H7 (cell line): ENCODE data around the gene MDM4. TPM values are rescaled to one million over a fixed set of nuclear protein-coding genes. Genes with fewer than 3 reads are reported as not detected.
"Not testable (repeated sequence)": the region's sequence is repeated elsewhere in the genome, so short reads cannot be mapped to it uniquely, and the experiment has no call there.

ENCODE experiments used
- DNase-seq: peaks from one replicate; pipeline ENCODE4 v3.0.0; 2012
- H3K27me3 ChIP-seq: 2 replicates; pipeline ENCODE4 v1.6.0; 2011; ENCODE audit warnings: mild to moderate bottlenecking, low read length; ENCODE audit not compliant: control insufficient read depth, insufficient read depth
- H3K36me3 ChIP-seq: replicated peaks from 2 replicates; pipeline ENCODE4 v1.5.1; 2011; ENCODE audit warnings: low read length; ENCODE audit not compliant: control insufficient read depth, insufficient read depth
- H3K4me3 ChIP-seq: 2 replicates; pipeline ENCODE4 v1.5.1; 2011; ENCODE audit warnings: low read depth, mild to moderate bottlenecking, control low read depth, low read length, moderate library complexity; ENCODE audit not compliant: insufficient read depth
- total RNA-seq: library from RNA; depleted of rRNA; stranded (reverse); fragments of >200 nt; shearing (Covaris generic); gene quantifications from 2 replicates; pipeline ENCODE4 v1.2.3, GENCODE V29; 2014

The MDM4 gene
- total RNA-seq, 1 experiment from 2014 or later = 15.9 TPM

DNA sequence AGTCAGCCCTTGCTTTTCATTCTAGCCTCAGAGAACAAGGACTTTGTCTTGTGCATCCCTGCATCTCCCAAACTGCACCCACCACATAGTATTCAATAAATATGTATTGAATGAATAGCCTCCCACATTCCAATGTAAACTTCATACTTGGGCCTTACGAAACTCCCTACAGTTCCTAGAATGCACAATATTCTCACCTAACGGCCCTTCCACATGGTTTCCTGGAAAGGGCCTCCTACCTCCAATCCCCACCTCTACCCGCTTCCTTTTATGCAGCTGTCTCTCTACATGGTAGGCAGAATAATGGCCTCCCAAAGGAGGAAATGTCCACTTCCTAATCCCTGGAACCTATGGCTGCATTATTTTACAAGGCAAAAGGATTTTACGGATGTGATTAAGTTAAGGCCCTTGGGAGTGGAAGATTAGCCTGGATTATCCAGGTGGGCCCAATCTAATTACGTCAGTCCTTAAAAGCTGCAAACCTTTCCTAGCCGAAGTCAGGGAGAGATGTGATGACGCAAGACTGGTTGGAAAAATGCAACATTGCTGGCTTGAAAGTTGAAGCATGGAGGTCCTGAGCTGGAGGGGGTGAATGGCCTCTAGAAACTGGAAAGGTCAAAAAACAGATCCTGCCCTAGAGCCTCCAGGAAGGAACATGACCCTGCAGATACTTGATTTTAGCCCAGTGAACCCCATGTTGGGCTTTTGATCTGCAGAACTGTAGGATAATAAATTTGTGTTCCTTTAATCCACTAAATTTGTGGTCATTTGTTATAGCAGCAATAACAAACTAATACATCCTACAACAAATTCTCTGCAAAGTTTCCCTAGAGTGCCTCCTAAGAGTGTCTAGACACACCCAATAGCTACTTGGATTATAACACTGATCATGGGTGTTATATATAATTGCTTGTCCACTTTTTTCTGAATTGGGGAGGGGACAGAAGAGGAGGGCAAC, 16.4 kb upstream of the MDM4 start:
- Histone ChIP-seq H3K27me3 (no peaks in the 10 kb centered on the region; the same call in 1 of the 2 replicates), H3K36me3 (no peaks in the 10 kb centered on the region), H3K4me3 (no peak overlapping the region)
- no peak for DNase-seq

DNA sequence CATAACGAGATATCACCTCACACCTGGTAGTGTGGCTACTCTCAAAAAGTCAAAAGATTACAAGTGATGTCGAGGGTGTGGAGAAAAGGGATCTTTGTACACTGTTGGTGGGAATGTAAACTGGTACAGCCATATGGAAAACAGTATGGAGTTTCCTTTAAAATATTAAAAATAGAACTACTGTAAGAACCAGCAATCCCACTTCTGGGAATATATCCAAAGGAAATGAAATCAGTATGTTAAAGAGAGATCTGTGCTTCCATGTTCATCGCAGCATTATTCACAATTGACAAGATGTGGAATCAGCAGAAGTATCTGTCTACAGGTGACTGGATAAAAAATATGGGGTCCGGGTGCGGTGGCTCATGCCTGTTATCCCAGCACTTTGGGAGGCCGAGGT, 14.0 kb upstream of the MDM4 start:
- Histone ChIP-seq H3K27me3 (no peaks in the 10 kb centered on the region; the same call in 1 of the 2 replicates), H3K36me3 (no peaks in the 10 kb centered on the region), H3K4me3 (no peak overlapping the region)
- DNase-seq = no peak

DNA sequence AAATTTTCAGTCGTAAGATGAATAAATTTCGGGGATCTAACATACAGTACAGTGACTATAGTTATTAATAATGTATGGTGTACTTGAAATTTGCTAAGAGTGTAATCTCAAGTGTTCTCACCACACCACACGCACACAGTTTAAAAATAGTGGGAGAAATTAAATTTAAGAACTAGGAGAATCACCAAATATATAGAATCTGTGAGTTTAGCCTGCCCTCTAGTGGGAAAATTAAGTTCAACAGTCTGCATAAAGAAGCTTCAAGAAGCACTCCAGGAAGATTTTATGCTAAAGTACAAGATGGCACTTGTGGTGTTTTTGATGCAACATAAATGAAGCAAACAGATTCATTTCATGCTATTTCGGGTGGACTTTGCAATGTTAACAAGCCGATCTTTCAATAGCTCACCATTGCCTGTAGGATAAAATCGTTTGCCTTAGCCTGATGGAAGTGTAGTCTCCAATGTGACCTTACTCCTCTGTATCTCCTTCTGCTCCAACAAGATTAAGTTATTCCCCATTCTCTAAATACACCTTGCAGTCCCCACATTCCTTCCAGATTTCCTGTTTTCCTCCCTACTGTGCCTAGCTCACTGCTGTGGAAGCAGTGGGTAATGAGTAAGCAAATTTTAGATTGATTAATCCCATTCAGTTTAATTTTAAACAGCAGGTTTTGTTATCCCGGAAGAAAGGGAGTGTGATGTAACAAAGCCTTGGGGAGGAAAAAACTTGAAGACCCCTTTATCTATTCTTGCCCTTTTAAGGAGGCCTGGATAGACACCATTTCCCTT, 12.9 kb upstream of the MDM4 start:
- no peak for DNase-seq
- Histone ChIP-seq H3K27me3 (no peaks in the 10 kb centered on the region), H3K4me3 (no peak overlapping the region), H3K36me3 (no peaks in the 10 kb centered on the region)

- Histone ChIP-seq H3K27me3 (no peaks in the 10 kb centered on the region), H3K4me3 (no peak overlapping the region), H3K36me3 (no peaks in the 10 kb centered on the region)
- DNase-seq = no peak
Observed at GRCh38 chr1:204503913-204504519, 12.2 kb upstream of the MDM4 start.

DNA sequence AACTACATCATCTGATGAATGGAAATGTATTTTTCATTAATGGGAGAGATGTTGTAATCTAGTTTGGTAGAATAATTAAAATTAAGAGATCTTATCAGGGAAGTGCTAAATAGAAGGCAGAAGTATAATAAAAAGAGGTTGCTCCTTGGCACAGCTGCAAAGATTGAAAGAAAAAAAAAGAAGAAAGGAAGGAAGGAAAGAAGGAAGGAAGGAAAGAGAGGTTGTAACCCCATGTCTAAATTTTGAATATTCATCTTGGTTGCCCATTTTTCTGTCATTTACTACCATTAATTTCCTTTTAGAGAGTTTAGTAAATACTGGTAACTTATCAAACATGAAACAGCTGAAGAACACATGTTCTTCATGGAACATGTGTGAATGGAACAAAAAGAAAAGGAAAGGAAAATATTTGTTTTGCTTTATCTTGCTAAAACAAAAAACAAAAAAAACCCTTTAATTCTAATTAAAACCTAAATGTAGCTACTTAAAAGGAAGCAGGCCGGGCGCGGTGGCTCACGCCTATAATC, 10.5 kb upstream of the MDM4 start:
- Histone ChIP-seq H3K27me3 (no peaks in the 10 kb centered on the region), H3K4me3 (peak overlapping the region; percentile 63), H3K36me3 (no peaks in the 10 kb centered on the region)
- no peak for DNase-seq

- H3K4me3 ChIP-seq = peak overlapping the region; percentile 63
- peak; percentile 27 for DNase-seq
- no peaks in the 10 kb centered on the region for H3K27me3 ChIP-seq
- no peaks in the 10 kb centered on the region for H3K36me3 ChIP-seq
Observed at GRCh38 chr1:204506201-204506968, 9.8 kb upstream of the MDM4 start.

DNA sequence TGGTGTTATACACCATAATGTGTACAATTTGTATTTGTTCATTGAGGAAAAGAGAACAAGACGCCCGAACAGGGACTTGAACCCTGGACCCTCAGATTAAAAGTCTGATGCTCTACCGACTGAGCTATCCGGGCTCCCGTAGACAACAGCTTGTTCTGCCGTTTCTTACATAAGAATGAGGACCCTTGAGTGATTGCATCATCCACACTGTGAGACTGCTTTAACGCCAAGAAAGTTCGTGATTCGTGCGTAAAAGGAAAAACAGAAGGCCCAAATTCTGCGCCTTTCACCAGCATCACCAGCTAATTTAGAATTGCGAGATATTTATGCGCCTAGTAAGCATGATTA, 9.3 kb upstream of the MDM4 start:
- H3K27me3 ChIP-seq = no peaks in the 10 kb centered on the region
- no peaks in the 10 kb centered on the region for H3K36me3 ChIP-seq
- peak; percentile 33 for DNase-seq
- peak overlapping the region; percentile 63 for H3K4me3 ChIP-seq

- peak overlapping the region; percentile 63 for H3K4me3 ChIP-seq
- no peaks in the 10 kb centered on the region for H3K27me3 ChIP-seq
- H3K36me3 ChIP-seq = no peaks in the 10 kb centered on the region
- DNase-seq = peak; percentile 58
Observed at GRCh38 chr1:204507317-204508105, 8.7 kb upstream of the MDM4 start.

DNA sequence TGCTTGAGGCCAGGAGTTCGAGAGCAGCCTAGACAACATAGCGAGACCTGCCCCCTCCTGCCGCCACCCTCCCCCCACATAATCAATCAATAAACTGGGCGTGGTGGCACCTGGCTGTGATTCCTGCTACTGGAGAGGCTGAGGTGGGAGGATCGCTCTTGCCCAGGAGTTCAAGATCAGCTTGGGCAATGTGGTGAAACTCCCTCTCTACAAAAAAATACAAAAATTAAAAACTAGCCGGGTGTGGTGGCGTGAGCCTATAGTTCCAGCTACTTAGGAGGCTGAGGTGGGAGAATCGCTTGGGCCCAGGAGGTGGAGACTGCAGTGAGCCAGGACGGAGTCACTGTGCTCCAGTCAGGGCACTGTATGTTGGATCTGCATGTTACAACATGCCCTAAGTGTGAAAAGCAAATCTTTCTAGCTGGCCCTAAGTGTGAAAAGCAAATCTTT, 7.0 kb upstream of the MDM4 start:
- Histone ChIP-seq H3K4me3 (no peak overlapping the region), H3K36me3 (no peaks in the 10 kb centered on the region), H3K27me3 (no peaks in the 10 kb centered on the region)
- DNase-seq = no peak

DNA sequence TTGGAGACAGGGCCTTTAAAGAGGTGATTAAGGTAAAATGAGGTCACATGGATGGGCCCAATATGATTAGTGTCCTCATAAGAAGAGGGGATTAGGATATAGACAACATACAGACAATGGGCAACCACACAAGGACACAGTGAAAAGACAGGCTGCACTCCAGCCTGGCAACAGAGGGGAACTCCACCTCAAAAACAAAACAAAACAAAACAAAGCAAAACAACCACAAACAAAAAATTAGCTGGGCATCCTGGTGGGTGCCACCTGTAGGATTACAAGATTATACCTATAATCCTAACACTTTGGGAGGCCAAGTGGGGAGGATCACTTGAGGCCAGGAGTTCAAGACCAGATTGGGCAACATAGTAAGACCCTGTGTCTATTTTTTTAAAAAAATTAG, 4.8 kb upstream of the MDM4 start:
- Histone ChIP-seq H3K36me3 (no peaks in the 10 kb centered on the region), H3K27me3 (no peaks in the 10 kb centered on the region), H3K4me3 (no peak overlapping the region)
- DNase-seq = no peak

DNA sequence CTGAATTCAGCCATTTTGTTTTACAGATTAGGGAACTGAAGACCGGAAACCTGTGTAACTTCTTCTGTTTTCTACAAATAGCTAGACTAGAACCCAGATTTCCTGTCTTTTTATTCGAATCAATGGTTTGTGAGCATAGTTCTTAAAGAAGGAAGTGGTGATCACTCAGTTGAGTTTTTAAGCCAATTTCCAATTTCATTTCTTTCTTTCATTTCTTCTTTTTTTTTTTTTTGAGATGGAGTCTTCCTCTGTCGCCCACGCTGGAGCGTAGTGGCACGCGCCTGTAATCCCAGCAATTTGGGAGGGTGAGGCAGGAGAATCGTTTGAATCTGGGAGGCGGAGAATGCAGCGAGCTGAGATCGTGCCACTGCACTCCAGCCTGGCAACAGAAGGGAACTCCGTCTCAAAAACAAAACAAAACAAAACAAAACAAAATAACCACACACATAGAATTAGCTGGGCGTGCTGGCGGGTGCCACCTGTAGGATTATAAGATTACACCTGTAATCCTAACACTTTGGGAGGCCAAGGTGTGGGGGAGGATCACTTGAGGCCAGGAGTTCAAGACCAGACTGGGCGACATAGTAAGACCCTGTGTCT, 3.0 kb upstream of the MDM4 start:
- peaks cover 3% of the 10 kb centered on the region; the same call in 1 of the 2 replicates for H3K36me3 ChIP-seq
- no peaks in the 10 kb centered on the region for H3K27me3 ChIP-seq
- no peak overlapping the region for H3K4me3 ChIP-seq
- DNase-seq = no peak

DNA sequence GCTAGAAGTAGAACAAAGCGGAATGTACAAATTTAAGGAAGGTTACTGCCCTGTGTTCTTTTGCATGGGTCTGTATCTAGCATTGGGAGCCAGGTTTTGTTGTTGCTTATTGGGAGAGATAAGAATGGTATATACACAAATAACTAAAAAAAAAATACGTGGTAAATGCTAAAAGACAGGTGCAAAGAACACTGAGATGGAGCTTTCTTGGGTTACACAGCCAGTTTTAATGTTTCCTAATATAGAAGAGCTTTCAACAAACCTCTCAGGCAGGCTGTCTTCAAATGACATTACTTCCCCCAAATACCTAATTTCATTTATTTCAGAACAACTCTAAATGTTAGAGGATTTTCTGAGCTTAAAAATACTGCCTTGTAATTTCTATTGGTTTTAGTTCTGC, 1.4 kb upstream of the MDM4 start:
- Histone ChIP-seq H3K27me3 (no peaks in the 10 kb centered on the region), H3K4me3 (no peak overlapping the region), H3K36me3 (peaks cover 3% of the 10 kb centered on the region; the same call in 1 of the 2 replicates)
- DNase-seq = no peak

GRCh38 chr1:204517382-204517781, 1.2 kb downstream of the MDM4 start:
- H3K27me3 ChIP-seq, DNase-seq, H3K36me3 ChIP-seq, H3K4me3 ChIP-seq: not testable (repeated sequence)
